NCI-H446 (cell line): ENCODE measurements around the gene TULP4.

Source experiments
- DNase-seq, 2 experiments: peaks; one replicate each; lab custom pipeline; 2025; lab: John Stamatoyannopoulos, UW

TULP4 gene

GRCh38 chr6:158419339-158419909, 107.2 kb downstream of the TULP4 start:
- DNase-seq = no peak

GRCh38 chr6:158421381-158421780, 109.1 kb downstream of the TULP4 start:
- no peak for DNase-seq

- no peak for DNase-seq
Measured at GRCh38 chr6:158422629-158423238, 110.5 kb downstream of the TULP4 start.

GRCh38 chr6:158431036-158431435, 118.8 kb downstream of the TULP4 start:
- no peak for DNase-seq

- no peak for DNase-seq
Measured at GRCh38 chr6:158431560-158431959, 119.3 kb downstream of the TULP4 start.

- no peak for DNase-seq
Measured at GRCh38 chr6:158437571-158437970, 125.3 kb downstream of the TULP4 start.

- no peak for DNase-seq
Measured at GRCh38 chr6:158438226-158438625, 126.0 kb downstream of the TULP4 start.

- no peak for DNase-seq
Measured at GRCh38 chr6:158439255-158439654, 127.0 kb downstream of the TULP4 start.

- peak; percentile 27 to 68 for DNase-seq
Measured at GRCh38 chr6:158441716-158442215, 129.5 kb downstream of the TULP4 start.

GRCh38 chr6:158442306-158442705, 130.0 kb downstream of the TULP4 start:
- DNase-seq = no peak

GRCh38 chr6:158445426-158446085, 133.3 kb downstream of the TULP4 start:
- DNase-seq = no peak

- DNase-seq = no peak
Measured at GRCh38 chr6:158448856-158449255, 136.6 kb downstream of the TULP4 start.

- DNase-seq = no peak
Measured at GRCh38 chr6:158452191-158452590, 139.9 kb downstream of the TULP4 start.

- no peak for DNase-seq
Measured at GRCh38 chr6:158457131-158457530, 144.9 kb downstream of the TULP4 start.

GRCh38 chr6:158457616-158458278, 145.5 kb downstream of the TULP4 start:
- DNase-seq = no peak

- DNase-seq = no peak
Measured at GRCh38 chr6:158459726-158460125, 147.5 kb downstream of the TULP4 start.

GRCh38 chr6:158460602-158461169, 148.4 kb downstream of the TULP4 start:
- no peak for DNase-seq

- no peak for DNase-seq
Measured at GRCh38 chr6:158461954-158462353, 149.7 kb downstream of the TULP4 start.

- DNase-seq = no peak
Measured at GRCh38 chr6:158464483-158464882, 152.2 kb downstream of the TULP4 start.

- no peak for DNase-seq
Measured at GRCh38 chr6:158465257-158465656, 153.0 kb downstream of the TULP4 start.

- no peak for DNase-seq
Measured at GRCh38 chr6:158465747-158466146, 153.5 kb downstream of the TULP4 start.

- no peak for DNase-seq
Measured at GRCh38 chr6:158467923-158468322, 155.7 kb downstream of the TULP4 start.
